Measurements from ENCODE around the gene EHBP1.

EHBP1 gene

DNA sequence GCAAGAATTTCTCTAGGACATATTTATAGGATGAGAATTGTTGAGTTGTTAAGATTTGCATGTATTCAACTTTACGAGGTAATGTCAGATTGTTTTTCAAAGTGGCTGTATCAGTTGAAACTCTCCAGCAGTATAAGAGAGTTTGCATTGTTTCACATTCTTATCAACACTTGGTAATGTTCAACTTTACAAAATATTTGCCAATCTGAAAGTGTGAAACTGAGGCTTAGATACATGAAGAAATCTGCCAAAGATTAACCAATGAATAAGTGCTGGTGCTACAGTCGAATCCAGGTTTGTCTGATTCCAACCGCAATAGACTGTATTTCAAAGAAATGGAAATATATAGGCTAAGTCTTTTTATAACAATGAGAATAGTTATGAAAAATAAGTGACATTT is 117.0 kb downstream of the EHBP1 start:
- DNase-seq (ENCODE audit: low spot score), result no peak

DNA sequence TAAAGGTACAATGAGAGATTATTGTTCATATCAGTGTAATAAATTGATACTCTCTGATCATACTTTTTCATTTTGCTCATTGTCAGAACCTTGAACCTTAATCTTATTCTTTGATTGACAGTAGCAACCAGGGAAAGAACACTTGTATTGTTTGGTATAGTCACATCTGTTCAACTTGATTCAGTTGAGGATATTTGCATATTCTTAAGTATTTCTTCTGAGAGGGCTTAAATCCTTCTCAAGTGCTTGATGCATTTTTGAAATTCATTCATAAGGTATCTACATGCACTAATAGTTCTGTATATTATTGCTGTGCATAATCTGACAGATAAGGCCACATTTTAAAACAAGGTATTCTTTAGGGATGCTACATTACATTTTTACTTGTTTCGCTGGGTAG is 118.9 kb downstream of the EHBP1 start:
- no peak for DNase-seq (ENCODE audit: low spot score)

- no peak for DNase-seq (ENCODE audit: low spot score)
Observed at GRCh38 chr2:62826141-62826540, 120.6 kb downstream of the EHBP1 start.

DNA sequence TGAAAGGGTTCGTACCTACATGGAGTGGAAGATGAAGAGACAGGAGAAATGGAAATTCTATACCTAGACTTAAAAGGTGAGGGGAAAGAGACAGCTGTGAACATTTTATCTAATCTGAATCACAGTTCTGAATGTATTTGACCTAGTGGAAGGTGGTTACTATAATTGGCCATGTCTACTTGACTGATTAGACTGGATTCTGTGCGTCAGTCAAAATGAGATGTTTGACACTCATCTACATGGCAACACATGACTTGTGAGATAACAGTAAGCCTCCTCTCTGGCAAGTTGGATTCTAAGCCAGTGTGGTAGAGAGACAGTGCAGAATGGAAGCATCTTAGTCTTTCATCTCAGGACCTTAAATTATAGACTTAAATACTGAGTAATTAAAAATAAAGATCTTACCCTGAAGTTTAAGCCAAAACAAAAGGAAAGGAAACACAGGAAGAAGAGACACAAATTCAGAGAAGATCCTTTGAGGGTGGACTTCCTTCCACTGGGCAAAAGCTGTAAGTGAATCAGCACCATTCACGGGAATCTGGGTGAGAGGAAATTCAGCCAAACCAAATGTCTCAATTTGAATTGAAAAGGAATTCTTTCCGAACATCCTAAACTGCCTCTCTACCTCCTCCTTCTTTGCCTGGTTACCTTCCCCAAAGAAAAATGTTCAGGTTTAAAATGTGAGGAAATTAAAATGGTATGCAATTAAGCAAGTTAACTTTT is 121.6 kb downstream of the EHBP1 start:
- no peak for DNase-seq (ENCODE audit: low spot score)

DNA sequence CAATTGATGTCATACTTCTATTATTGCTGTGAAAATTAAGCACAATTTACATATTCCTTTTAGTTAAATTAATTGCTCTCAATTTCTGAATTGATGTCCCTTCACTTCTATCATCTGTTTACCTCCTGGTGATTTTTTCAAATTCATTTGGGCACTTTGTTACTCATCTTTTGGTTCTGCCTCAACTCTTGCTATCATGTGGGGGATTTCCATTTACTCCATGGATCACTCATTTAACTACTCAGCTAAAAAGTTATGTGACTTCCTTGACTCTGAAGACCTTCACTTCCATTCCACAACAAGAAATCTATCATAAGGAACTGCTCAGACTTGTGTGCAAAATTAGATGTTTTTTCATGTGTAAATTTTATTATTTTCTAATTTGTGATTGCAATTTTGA is 126.2 kb downstream of the EHBP1 start:
- DNase-seq (ENCODE audit: low spot score), result no peak

GRCh38 chr2:62844311-62845090 is 139.0 kb downstream of the EHBP1 start:
- no peak for DNase-seq (ENCODE audit: low spot score)

GRCh38 chr2:62845256-62845655 is 139.7 kb downstream of the EHBP1 start:
- DNase-seq (ENCODE audit: low spot score), result no peak

GRCh38 chr2:62852254-62852653 is 146.7 kb downstream of the EHBP1 start:
- no peak for DNase-seq (ENCODE audit: low spot score)

- no peak for DNase-seq (ENCODE audit: low spot score)
Observed at GRCh38 chr2:62854600-62855514, 149.3 kb downstream of the EHBP1 start.

DNA sequence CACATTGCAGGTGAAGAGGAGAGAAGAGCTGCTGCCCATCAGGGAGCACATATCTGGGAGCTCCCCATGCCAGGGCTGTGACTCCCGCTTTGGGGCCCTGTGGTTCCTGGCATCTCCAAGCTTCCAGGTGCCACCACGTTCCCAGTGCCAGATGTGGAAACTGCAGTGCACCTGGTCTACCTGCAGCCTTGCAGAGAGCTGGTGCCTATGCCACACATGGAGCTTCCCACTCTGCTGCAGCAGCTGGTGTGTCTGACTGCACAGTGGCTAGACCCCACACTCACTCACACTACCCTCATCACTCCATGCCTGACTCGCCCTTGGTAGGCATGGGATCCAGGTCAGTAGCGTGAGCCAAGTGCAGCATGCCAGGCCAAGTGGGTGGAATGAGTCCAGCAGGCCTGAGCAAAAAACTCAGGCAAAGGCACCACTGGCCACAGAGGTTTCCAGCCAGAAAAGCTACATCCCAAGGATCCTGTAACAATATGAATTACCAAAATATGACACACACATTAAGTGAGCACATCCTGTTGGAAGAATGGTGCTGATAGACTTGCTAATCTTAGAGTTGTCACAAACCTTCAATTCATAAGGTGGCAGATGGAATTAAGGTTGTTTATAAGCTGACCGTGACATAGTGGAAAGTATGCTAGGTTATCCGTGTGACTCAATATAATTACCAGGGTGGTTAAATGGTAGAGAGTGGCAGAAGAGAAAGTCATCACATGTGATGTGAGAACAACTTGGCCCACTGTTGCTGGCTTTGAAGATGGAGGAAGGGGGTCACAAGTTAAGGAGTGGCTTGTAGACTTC is 150.9 kb downstream of the EHBP1 start:
- no peak for DNase-seq (ENCODE audit: low spot score)

GRCh38 chr2:62857139-62857931 is 151.8 kb downstream of the EHBP1 start:
- no peak for DNase-seq (ENCODE audit: low spot score)

- DNase-seq (ENCODE audit: low spot score), result no peak
Observed at GRCh38 chr2:62858231-62858832, 152.8 kb downstream of the EHBP1 start.

GRCh38 chr2:62868947-62869346 is 163.4 kb downstream of the EHBP1 start:
- DNase-seq (ENCODE audit: low spot score), result no peak

DNA sequence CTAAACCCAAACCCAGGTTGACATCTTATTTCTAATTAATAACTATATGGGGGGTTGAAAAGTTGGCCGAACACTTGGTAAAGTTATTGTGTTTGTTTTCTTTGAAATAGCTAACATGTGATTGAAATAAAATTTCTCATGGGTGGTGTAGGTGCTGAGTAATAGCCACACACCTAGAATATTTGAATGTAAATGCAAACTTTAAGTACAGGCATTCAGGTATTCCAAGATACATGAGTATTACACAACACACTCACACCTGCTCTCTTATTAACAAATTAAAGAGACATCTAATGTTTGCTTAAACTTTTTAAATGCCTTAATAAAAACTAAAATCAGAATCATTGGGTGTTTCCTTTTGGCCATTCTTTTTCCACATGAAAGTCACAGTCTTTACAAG is 165.5 kb downstream of the EHBP1 start:
- DNase-seq (ENCODE audit: low spot score), result no peak

- no peak for DNase-seq (ENCODE audit: low spot score)
Observed at GRCh38 chr2:62871506-62871905, 166.0 kb downstream of the EHBP1 start.

GRCh38 chr2:62873603-62874002 is 168.1 kb downstream of the EHBP1 start:
- DNase-seq (ENCODE audit: low spot score), result no peak

DNA sequence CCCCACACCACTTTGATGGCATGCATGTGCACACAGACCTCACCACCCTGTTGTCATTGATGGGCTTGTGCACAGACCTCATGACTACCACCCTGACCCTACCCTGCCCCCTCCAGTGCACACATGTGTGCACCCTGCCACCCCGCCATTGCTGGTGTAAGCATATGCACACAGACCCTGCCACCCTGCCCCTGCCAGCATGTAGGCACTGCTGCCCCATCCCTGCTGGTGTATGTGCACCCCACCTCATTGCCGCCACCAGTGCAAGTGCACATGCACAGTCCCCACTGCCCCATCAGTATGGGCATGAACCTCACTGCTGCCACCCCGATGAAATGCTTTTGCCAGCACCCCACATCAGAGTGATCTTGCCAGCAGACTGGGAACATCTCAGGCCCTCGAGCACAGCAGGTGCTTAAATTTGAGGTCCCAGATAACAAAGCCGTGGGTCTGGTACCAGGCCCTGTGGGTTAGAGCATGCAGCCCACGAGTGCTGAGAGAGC is 169.4 kb downstream of the EHBP1 start:
- DNase-seq (ENCODE audit: low spot score), result no peak

DNA sequence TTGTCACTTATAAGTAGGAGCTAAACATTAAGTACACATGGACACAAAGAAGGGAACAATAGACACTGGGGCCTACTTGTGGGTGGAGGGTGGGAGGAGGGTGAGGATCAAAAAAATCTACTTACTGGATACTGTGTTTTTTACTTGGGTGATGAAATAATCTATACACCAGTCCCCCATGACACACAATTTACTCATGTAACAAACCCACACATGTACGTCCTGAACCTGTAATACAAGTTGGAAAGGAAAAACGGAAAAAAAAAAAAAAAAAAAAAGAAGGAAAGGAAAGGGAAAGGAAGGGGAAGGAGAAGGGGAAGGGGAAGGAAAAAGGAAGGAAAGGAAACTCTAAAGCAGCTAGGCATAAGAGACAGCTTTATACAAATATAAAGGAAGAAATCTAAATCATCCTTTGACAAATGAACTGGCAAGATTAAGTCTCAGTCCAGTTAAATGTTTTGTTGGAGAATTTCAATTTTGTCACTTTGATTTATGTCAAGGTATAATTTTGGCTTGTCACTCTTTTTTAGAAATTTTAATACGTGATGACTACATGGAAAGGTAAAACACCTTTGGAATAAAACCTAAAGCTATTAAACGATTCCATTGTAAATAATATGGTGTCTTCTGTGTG is 175.8 kb downstream of the EHBP1 start:
- DNase-seq (ENCODE audit: low spot score), result no peak

- no peak for DNase-seq (ENCODE audit: low spot score)
Observed at GRCh38 chr2:62883629-62884028, 178.1 kb downstream of the EHBP1 start.

DNA sequence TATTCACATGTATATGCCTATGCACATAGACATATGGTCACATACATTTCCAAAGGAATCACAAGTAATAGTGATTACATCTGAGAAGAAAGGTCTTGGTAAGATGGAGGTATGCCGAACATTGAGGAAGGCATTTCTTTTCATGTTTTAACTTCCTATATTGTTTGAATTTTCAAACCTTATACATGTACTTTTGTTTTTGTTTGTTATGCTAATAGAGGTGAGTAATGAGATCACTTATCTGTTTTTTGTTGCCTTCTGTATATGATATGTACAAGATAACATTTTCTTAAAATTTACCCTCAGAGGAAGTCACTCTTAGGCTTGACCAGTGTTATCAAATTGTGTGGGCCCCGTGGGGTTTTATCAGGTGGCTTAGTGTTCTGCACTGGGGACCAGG is 178.6 kb downstream of the EHBP1 start:
- DNase-seq (ENCODE audit: low spot score), result no peak
